Endothelial cell of umbilical vein (primary cell): Measurements from ENCODE around the gene SMCHD1.

Source experiments
- CTCF ChIP-seq, 2 donors: IDR thresholded peaks; 1 replicate in 1 of 2; 2 replicates in 1 of 2; pipeline ENCODE4 v1.5.1; 2011; ENCODE audit warnings: low read length in 2 of 2, mild to moderate bottlenecking in 2 of 2, moderate library complexity in 2 of 2, control low read depth in 1 of 2, inconsistent platforms in 1 of 2, low read depth in 1 of 2; ENCODE audit not compliant: insufficient read depth in 1 of 2; ENCODE audit errors: extremely low read depth in 1 of 2
- EZH2 ChIP-seq: IDR thresholded peaks from 2 replicates; pipeline ENCODE4 v1.6.1; 2012; ENCODE audit warnings: borderline replicate concordance, low read depth, mild to moderate bottlenecking, moderate library complexity, low read length, inconsistent platforms; ENCODE audit not compliant: severe bottlenecking
- FOS ChIP-seq: IDR thresholded peaks from 2 replicates; pipeline ENCODE4 v1.6.1; 2011; ENCODE audit warnings: mild to moderate bottlenecking, low read length, moderate library complexity, borderline replicate concordance; ENCODE audit not compliant: insufficient read depth
- GATA2 ChIP-seq: IDR thresholded peaks from 2 replicates; pipeline ENCODE4 v1.7.0; 2011; ENCODE audit warnings: low read depth, mild to moderate bottlenecking, moderate library complexity, mixed read lengths, low read length; ENCODE audit not compliant: insufficient read length, insufficient read depth
- JUN ChIP-seq: IDR thresholded peaks from 2 replicates; pipeline ENCODE4 v1.6.1; 2011; ENCODE audit warnings: borderline replicate concordance, low read depth; ENCODE audit not compliant: insufficient read length, insufficient read depth
- MAX ChIP-seq: IDR thresholded peaks from 2 replicates; pipeline ENCODE4 v1.6.1; 2011; ENCODE audit not compliant: insufficient read depth, insufficient read length
- MYC ChIP-seq: IDR thresholded peaks from one replicate; pipeline ENCODE4 v1.6.1; 2011; ENCODE audit warnings: mild to moderate bottlenecking, low read depth, low read length
- POLR2A ChIP-seq: IDR thresholded peaks from 2 replicates; pipeline ENCODE4 v1.6.1; 2012; ENCODE audit warnings: low read depth, mild to moderate bottlenecking, control low read depth, low read length
- POLR2AphosphoS5 ChIP-seq: IDR thresholded peaks from 2 replicates; pipeline ENCODE4 v1.6.1; 2012; ENCODE audit warnings: low read depth, mild to moderate bottlenecking, control low read depth, low read length, moderate library complexity; ENCODE audit not compliant: insufficient read depth

GRCh38 chr18:2636126-2636631, 19.3 kb upstream of the SMCHD1 start:
- TF ChIP-seq POLR2A = no peak
- TF ChIP-seq CTCF (IDR thresholded peaks at IDR 0.05; ENCODE audit: extremely low read depth in 1 of 2, insufficient read depth in 1 of 2, low read depth in 1 of 2, low read length in 2 of 2) = no peak
- no peak for TF ChIP-seq POLR2AphosphoS5
- TF ChIP-seq EZH2 = no peak
- no peak for TF ChIP-seq GATA2
- no peak for TF ChIP-seq MYC
- TF ChIP-seq MAX = no peak
- TF ChIP-seq JUN = no peak
- no peak for TF ChIP-seq FOS
